NCI-H748 (cell line): Measurements from ENCODE around the gene PRR14.
"Not testable (repeated sequence)": the region's sequence is repeated elsewhere in the genome, so short reads cannot be mapped to it uniquely, and the experiment has no call there.

Source experiments
- DNase-seq: peaks from one replicate; lab custom pipeline; 2025; ENCODE audit not compliant: unreplicated experiment; lab: John Stamatoyannopoulos, UW

Gene PRR14

GRCh38 chr16:30628628-30629540 lies 21.9 kb upstream of the PRR14 start:
- DNase-seq: peak; percentile 68

DNA sequence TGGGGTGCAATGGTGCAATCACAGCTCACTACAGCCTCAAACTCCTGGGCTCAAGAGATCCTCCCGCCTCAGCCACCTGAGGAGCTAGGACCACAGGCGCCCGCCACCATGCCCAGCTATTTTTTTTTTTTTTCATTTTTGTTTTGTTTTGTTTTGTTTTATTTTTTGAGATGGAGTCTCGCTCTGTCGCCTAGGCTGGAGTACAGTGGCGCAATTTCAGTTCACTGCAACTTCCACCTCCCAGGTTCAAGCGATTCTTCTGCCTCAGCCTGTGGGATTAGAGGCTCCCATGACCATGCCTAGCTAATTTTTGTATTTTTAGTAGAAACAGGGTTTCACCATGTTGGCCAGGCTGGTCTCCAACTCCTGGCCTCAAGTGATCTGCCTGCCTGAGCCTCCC lies 18.3 kb upstream of the PRR14 start:
- not testable (repeated sequence) for DNase-seq

DNA sequence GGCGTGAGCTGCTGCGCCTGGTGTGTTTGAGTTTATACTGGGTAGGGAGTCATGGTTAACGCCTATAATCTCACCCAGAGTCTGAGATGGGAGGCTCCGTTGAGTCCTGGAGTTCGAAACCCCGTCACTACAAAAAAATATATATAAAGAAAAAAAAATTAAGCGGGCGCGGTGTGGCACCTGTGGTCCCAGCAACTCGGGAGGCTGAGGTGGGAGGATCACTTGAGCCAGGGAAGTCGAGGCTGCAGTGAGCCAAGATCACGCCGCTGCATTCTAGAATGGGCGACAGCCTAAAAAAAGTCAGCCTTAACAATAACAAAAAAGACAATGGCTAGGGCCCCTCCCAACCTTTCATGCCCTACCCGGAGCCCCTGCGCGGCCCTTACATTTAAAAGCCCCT lies 17.2 kb upstream of the PRR14 start:
- DNase-seq: no peak

DNA sequence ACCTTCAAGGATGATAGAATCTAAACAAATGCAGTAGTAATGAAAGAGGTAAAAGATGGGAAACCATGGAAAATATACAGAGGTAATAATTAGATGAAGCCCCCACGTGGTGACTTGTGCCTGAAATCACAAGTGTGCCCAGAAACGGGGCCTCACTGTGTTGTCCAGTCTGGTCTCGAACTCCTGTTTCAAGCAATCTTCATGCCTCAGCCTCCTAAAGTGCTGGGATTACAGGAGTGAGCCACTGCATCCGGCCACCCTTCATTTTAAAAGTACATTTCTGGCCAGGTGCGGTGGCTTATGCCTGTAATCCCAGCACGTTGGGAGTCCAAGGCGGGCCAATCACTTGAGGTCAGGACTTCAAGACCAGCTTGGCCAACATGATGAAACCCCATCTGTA lies 14.2 kb upstream of the PRR14 start:
- no peak for DNase-seq

- DNase-seq: not testable (repeated sequence)
These were observed 13.6 kb upstream of the PRR14 start for GRCh38 chr16:30637139-30637538.

DNA sequence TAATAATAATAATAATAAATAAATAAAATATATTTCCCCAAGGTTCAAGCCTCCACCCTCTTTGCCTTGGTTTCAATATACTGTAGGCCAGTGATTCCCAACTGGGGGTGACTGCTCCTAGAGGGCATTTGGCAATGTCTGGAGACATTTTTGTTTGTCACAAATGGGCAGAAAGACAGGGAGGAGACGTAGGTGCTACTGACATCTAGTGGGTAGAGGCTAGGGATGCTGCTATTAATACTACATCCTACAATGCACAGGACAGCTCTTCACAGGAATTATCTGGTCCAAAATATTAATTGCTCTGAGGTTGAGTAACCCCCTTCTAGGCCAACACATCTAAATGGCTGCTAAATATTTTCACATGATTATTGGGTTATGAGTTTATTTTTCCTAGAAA lies 12.8 kb upstream of the PRR14 start:
- DNase-seq: peak; percentile 47

GRCh38 chr16:30641378-30641982 lies 9.3 kb upstream of the PRR14 start:
- DNase-seq: no peak

DNA sequence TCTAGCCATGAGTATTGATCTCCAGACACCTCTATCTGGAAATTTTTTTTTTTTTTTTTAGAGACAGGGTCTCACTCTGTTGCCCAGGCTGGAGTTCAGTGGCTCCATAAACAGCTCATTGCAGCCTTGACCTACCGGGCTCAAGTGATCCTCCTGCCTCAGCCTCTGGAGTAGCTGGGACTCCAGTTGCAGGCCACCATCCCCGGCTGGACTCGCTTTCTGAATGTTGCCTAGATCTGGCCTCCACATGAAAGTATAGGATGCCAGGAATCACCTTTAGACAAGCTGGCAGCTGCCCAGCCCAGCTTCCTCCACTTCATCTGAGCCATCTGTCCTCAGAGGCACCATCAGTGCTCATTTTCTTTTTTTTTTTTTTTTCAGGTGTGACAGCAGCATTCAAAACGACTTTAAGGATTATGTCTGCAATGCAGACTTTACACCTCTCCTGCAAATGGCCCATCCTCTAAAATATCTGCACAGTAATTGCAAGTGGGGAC lies 6.4 kb upstream of the PRR14 start:
- DNase-seq: no peak

DNA sequence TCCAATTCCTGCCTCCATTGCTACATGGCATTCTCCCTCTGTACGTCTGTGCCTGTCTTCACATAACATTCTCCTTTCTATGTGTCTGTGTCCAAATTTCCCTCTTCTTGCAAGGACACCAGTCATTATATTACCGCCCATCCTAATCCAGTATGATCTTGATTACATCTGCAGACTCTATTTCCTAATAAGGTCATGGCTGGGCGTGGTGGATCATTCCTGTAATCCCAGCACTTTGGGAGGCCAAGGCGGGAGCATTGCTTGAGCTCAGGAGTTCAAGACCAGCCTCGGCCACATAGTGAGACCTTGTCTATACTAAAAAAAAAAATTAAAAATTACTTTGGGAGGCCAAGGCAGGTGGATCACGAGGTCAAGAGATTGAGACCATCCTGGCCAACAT lies 5.0 kb upstream of the PRR14 start:
- DNase-seq: no peak

DNA sequence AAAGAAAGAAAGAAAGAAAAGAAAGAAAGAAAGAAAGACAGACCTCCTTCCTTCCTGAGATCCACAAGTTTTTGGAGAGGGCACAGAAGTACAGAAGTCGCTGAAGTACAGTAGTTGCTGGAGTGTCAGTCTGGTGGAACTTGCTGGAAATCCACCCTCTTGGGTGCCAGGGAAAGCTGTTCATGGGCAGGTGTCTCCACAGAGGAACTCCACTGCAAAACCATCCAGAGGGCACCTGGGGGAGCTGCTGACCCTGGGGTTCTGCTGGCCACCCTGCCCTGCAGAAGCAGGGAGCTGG lies 3.5 kb upstream of the PRR14 start:
- DNase-seq: no peak

- DNase-seq: no peak
These were observed 913 bp upstream of the PRR14 start for GRCh38 chr16:30649725-30650368.

DNA sequence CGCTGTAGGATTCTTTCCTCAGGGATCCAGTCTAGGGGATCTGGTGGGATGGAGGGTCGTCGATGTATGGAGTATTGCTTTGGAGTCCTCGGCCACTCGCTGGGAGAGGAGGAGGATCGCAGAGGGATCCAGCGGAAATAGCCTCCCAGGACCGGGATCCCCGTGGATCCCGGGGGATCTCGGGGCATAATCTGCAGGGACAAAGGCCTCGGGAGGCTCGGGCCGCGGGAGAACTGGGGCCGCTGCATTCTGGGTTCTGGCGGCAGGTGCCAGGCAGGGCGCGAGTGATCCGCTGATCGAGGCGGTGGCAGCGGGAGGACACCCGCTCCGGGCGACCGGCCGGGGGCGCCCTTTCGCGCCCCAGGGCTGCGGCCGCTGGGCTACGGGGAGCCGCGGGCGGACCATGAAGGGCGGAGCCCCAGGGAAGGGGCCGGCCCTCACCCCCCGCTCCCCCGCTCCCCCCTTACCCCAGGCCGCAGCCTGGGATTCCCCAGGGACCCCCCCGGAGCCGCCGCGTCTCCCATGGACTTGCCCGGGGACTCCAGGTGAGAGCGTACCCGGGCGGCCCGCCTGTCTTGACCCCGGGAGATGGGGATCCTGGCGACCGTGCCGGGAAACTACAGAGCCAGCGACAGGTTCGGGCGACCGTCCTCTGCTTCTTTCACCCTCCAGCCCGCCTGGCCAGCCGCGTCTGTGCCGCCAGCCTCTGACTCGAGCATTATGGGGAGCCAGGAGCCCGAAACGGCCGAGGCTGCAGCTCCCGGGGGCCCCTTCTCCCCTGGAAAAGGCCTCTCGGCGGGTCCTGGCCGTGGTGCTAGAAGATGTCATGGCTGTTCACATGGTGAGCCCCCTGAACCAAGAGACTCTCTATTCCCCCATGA lies 604 bp downstream of the PRR14 start:
- DNase-seq: peak; percentile 67

DNA sequence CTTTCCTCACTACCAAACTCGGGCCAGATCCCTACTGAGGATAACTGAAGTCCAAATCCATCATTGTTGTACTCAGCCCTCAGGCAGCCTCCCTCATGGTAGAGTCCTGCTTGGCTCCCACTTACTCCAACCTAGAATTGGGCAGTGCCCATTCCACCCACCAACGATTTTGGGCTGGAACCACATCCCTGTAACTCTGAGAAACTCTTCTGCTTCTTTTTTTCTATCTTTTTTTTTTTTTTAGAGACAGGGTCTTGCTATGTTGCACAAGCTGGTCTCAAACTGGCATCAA lies 1.2 kb downstream of the PRR14 start:
- no peak for DNase-seq

DNA sequence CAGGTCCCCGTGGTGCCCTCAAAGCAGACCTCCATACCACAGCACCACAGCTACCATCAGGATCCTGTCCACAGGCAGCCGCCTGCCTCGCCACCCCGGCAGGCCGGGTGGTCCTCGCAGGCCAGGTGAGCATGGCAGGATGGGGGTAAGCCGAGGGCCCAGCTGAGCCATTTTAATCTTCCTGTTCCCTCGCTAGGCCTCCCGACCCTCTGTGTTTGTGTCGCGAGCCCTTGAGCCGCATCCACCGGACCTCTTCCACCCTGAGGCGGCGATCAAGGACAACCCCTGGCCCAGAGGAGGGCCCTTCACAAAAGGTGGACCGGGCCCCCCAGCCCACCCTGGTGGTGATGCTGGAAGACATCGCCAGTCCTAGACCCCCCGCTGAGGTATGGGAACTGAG lies 2.0 kb downstream of the PRR14 start:
- no peak for DNase-seq

- no peak for DNase-seq
These were observed 4.1 kb downstream of the PRR14 start for GRCh38 chr16:30654856-30655255.

DNA sequence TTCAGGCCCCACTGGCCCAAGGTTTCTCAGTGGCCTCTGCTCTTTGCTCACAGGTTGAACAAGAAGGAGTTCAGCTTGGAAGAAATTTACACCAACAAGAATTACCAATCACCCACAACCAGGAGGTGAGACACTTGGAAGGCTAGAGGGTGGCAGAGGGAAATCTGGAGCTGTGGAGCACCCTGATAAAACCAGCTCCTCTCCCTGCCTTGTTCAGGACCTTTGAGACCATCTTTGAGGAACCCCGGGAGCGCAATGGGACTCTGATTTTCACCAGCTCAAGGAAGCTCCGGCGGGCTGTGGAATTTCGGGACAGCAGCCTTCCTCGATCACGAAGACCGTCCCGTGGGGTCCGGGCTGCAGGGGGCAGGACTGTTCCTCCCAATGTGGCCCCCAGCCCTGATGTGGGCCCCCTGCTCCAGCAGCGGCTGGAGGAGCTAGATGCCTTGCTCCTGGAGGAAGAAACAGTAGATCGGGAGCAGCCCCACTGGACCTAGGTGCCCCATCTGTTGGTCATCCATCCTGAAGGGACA lies 5.1 kb downstream of the PRR14 start:
- DNase-seq: no peak

GRCh38 chr16:30656388-30656787 lies 5.6 kb downstream of the PRR14 start:
- DNase-seq: no peak

- peak; percentile 66 for DNase-seq
These were observed 6.5 kb downstream of the PRR14 start for GRCh38 chr16:30656974-30657865.

DNA sequence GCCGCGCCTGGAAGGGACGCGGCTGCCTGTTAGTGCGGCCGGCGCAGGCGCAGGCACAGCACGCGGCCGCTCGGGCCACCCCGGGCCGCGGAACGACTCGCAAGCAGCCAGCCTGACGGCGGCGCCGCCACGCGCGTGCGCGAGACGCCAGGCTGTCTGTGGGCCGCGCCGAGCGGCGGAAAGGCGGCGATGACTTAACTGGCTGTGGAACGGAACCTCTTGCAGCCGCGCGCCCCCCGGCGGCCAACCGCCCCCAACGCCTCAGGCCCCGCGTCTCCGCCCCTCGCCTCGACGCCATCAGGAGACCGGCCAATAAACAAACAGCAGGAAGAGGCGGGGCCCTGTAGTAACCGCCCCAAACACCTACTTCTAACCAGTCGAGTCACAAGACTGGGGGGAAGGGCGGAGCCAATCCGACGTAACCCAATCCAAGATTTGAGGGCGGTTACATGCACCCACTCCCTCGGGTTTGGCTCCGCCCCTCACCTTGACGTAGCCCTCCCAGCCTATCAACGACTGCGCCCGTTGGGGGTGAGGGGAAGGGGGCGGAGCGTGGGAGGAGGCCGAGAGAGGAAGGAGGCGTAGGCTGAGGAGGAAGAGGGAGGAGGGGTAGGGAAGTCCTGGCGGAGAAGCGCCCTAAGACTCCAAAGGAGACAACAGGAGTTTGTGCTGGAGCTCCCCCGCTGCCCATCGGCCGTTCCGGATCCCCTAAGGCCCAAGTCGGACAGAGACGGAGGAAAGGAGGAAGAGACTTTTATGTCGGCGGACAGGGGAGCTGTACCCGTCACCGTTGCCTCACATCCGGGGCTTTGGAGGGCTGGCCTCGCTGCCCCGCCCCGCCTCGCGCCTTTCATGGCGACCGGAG lies 7.3 kb downstream of the PRR14 start, which contains the start of gene FBRS:
Gene FBRS (plus strand): TSS at position 566 of the 865 bp plus-strand sequence. CDS start 1,088 bp downstream, outside the sequence.
- DNase-seq: peak; percentile 99
